Psoas muscle (tissue), 8 donors: Measurements from ENCODE around the gene LGALS1. TPM values are rescaled to one million over a fixed set of nuclear protein-coding genes. Genes with fewer than 3 reads are reported as not detected.

ENCODE experiments used
- ATAC-seq, 4 donors: fragments of 200-7000 bp; cut with Tn5 transposase; one replicate each; pipeline ENCODE4 v1.9.1; 2020; ENCODE audit warnings: moderate library complexity in 3 of 4, mild to moderate bottlenecking in 2 of 4
- DNase-seq, 2 donors: peaks; one replicate each; pipeline ENCODE4 v3.0.0-alpha.2; 2020
- H3K27ac ChIP-seq: fragments of 200-600 bp; one replicate; pipeline ENCODE4 v1.8.0; 2022
- H3K27me3 ChIP-seq, 3 donors: fragments of 200-600 bp in 1 of 3; one replicate each; pipeline versions ENCODE4 v1.6.1 to v1.8.0; 2013 to 2022; ENCODE audit warnings: low read length in 2 of 3, mild to moderate bottlenecking in 2 of 3, moderate library complexity in 1 of 3; ENCODE audit not compliant: insufficient read depth in 3 of 3
- H3K36me3 ChIP-seq, 2 donors: fragments of 200-600 bp in 1 of 2; one replicate each; pipeline versions ENCODE4 v1.6.1 to v1.8.0; 2013 to 2022; ENCODE audit warnings: low read depth in 1 of 2, mild to moderate bottlenecking in 1 of 2, moderate library complexity in 1 of 2; ENCODE audit not compliant: insufficient read depth in 1 of 2
- H3K4me1 ChIP-seq: fragments of 200-600 bp; one replicate; pipeline ENCODE4 v1.8.0; 2022
- H3K4me3 ChIP-seq: fragments of 200-600 bp; one replicate; pipeline ENCODE4 v1.8.0; 2022; ENCODE audit warnings: mild to moderate bottlenecking
- H3K9me3 ChIP-seq: fragments of 200-600 bp; one replicate; pipeline ENCODE4 v1.8.0; 2022
- WGBS, 3 donors: extraction: QIAGEN DNeasy Blood & Tissue Kit; methylation state at CpG; one replicate each; pipeline versions ENCODE4 v1.1.6 to v1.1.7; 2013; 5-methylcytosine and 5-hydroxymethylcytosine counted together
- intact Hi-C, 2 donors: fragments of 100-400 bp; cut with DNase I; formaldehyde crosslinking; loops; one replicate each; pipeline versions ENCODE4 v1.11.0 to v1.14.2; 2022
- polyA plus RNA-seq, 3 donors: library from polyadenylated mRNA; stranded (reverse); fragments of 200-250 nt; gene quantifications; one replicate each; pipeline ENCODE4 v1.2.3, GENCODE V29; 2013
- total RNA-seq, 4 donors: library from RNA; stranded (reverse); fragmentation: NEBNext Ultra II Directional in 2 of 4; extraction: Animal tissue kit (Norgen Biotek cat#: 25700) in 2 of 4; gene quantifications; one replicate each; pipeline versions ENCODE4 v1.2.1 to v1.2.4, GENCODE V29; 2021 to 2023
- TF ChIP-seq, protein P1 (sequence below): fragments of 200-600 bp; IDR thresholded peaks from one replicate; pipeline ENCODE4 v1.8.0; 2022; ENCODE audit warnings: antibody characterized with exemption
- donor health status: healthy with polysubstance abuse.
- donor health status: DM: no; HTN: no; CAD: no; lungs with moderate emphysema.
- donor health status: Bipolar disorder and iron deficiency.
- donor health status: healthy.
- donor health status: DM: yes; HTN: yes; CAD: no.
- donor health status: DM: no; HTN: no; CAD: no.
- donor health status: DM: no; HTN: no; CAD: no.
- donor health status: DM: yes; HTN: yes; CAD: no.

The LGALS1 gene
- total and polyA plus RNA-seq, 7 donors = 434 to 1,817 (median 976) TPM

DNA sequence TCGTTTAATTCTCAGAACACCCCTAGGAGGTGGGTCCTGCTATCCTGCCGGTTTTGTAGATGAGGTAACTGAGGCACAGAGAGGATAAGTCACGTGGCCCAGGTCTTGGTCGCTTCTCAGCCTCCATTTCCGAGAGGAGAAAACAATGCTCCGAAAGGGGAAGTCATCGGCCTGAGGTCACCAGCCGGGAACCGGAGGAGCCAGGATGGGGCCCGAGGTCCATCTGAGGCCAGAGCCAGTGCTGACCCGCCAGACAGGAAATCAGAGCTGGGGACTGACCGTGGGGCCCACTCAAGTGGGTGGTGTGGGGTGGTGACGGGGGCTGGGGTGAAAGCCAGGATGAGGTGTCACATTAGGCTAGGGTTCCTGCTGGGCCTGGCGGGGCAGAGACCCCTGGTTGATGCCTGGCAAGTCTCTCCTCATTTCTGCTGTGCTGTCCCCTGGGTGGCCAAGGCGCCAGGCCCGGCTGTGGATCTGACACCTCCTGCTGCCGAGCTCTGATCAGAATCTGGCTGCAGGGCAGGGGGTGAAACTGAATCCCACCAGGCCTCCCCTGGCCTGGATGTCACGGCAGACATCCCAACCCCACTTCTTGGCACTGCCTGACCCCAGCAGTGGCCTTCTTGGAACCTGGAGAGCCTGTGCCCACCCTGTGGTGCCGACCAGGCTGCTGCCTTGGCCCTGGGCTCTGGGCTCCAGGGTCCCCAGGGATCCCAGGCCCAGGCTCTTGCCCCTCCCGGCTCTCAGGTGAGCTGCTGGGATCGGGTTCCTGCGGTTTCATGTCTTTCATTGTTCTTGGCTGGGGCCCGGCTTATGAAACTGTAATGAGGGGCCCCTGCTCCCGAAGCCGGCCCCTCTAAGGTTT is 33.4 kb downstream of the LGALS1 start:
- Histone ChIP-seq H3K27me3 (no peaks in the 10 kb centered on the region), H3K4me1 (no peaks in the 10 kb centered on the region), H3K36me3 (no peaks in the 10 kb centered on the region), H3K27ac (peak overlapping the region; percentile 36), H3K9me3 (no peaks in the 10 kb centered on the region), H3K4me3 (no peak overlapping the region)
- DNase-seq (no peak), ATAC-seq (peak in 2 of 4 donors; percentile 29 to 37)
- TF ChIP-seq, protein P1, sequence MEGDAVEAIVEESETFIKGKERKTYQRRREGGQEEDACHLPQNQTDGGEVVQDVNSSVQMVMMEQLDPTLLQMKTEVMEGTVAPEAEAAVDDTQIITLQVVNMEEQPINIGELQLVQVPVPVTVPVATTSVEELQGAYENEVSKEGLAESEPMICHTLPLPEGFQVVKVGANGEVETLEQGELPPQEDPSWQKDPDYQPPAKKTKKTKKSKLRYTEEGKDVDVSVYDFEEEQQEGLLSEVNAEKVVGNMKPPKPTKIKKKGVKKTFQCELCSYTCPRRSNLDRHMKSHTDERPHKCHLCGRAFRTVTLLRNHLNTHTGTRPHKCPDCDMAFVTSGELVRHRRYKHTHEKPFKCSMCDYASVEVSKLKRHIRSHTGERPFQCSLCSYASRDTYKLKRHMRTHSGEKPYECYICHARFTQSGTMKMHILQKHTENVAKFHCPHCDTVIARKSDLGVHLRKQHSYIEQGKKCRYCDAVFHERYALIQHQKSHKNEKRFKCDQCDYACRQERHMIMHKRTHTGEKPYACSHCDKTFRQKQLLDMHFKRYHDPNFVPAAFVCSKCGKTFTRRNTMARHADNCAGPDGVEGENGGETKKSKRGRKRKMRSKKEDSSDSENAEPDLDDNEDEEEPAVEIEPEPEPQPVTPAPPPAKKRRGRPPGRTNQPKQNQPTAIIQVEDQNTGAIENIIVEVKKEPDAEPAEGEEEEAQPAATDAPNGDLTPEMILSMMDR = no peak
- 69 to 82% (median 75%) methylated on average over 22 to 25 of the region's 25 CpGs for WGBS, 3 donors
- intact Hi-C loops = no loop called here

DNA sequence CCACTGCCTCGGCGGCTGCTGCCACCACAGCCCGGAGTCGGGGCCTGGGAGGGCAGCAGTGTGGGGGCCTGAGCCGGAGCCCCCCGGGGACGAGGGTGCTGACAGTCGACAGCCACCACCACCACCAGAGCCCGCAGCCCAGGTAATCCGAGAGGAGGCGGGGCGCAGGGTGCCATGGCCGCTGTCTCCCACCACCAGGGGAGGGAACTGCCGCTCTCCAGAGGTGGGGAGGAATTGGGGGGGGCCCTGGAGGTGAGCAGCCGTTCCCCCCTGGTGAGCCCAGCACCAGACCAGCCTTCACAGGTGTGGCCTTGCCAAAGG is 34.0 kb downstream of the LGALS1 start:
- TF ChIP-seq, protein P1 = no peak
- H3K4me1 ChIP-seq = no peaks in the 10 kb centered on the region
- no peak overlapping the region for H3K4me3 ChIP-seq
- no peaks in the 10 kb centered on the region for H3K9me3 ChIP-seq
- WGBS, 3 donors = 89 to 94% (median 94%) methylated on average over 14 to 15 of the region's 15 CpGs
- no peaks in the 10 kb centered on the region for H3K27me3 ChIP-seq
- intact Hi-C loops = no loop called here
- no peak overlapping the region for H3K27ac ChIP-seq
- H3K36me3 ChIP-seq = no peaks in the 10 kb centered on the region
- DNase-seq (no peak), ATAC-seq (no peak)

DNA sequence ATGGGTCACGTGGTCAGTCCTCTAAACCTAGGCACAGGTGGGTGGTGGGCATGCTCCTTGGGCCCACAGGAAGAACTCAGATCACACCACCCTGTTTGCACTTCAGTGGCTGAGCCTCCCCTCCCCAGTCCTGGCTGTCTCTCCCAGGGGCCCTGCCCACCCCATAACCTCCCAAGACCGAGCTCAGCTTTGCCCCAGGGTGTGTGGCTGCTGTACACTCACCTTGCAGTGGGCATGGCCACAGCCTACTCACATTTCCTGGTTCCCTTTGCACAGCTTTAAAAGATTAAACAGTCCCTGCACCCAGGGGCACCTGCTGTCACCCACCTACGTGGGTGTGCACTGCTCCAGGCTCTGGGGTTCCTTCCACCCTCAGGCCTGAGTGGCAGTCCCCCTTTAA is 35.2 kb downstream of the LGALS1 start:
- no peaks in the 10 kb centered on the region for H3K9me3 ChIP-seq
- H3K4me3 ChIP-seq = no peak overlapping the region
- no peaks in the 10 kb centered on the region for H3K4me1 ChIP-seq
- TF ChIP-seq, protein P1 = no peak
- 88 to 96% (median 89%) methylated on average over 3 of the region's 3 CpGs for WGBS, 3 donors
- ATAC-seq (no peak), DNase-seq (no peak)
- H3K27me3 ChIP-seq = no peaks in the 10 kb centered on the region
- H3K36me3 ChIP-seq = no peaks in the 10 kb centered on the region
- H3K27ac ChIP-seq = no peak overlapping the region
- intact Hi-C loops = no loop called here

DNA sequence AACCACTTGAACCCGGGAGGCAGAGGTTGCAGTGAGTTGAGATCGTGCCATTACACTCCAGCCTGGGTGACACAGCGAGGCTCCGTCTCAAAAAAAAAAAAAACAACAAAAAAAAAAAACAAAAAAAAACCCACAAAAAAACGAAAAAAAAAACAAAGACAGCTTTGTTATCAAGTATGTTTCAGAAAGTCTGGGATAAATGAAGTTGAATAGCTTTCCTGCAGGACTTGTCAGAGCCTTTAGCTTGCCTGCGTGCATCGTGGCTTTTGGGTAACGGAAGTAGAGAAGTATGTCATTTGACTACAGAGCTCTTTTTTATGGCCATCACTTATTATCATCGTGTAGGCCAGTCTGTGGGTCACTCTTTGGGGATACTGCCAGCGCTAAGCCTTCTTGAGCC is 36.1 kb downstream of the LGALS1 start:
- 81 to 84% (median 82%) methylated on average over 10 of the region's 10 CpGs for WGBS, 3 donors
- intact Hi-C loops = no loop called here
- TF ChIP-seq, protein P1 = no peak
- Histone ChIP-seq H3K36me3 (no peaks in the 10 kb centered on the region), H3K9me3 (no peaks in the 10 kb centered on the region), H3K27ac (no peak overlapping the region), H3K4me3 (no peak overlapping the region), H3K27me3 (no peaks in the 10 kb centered on the region), H3K4me1 (no peaks in the 10 kb centered on the region)
- DNase-seq = no peak
- ATAC-seq = no peak

DNA sequence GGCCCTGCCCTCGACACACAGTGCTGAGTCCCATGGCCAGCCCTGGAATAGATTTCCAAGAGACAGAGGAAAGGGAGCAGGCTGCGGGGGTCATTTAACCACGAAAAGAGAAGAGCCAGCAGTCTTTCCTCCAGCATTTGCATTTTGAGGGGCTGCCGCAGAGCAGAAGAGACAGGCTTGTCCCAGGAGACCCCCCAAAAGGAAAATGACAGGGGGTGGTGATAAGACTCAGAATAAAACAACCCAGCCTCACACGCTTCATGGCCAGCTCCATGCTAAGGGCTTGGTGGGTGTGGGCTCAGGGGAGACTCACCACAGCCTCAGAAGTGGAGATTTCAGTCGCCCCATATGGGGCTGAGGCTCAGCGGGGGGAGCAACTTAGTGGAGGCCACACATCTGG is 38.3 kb downstream of the LGALS1 start:
- Histone ChIP-seq H3K9me3 (no peaks in the 10 kb centered on the region), H3K4me1 (no peaks in the 10 kb centered on the region), H3K27ac (no peak overlapping the region), H3K36me3 (no peaks in the 10 kb centered on the region), H3K4me3 (no peak overlapping the region), H3K27me3 (no peaks in the 10 kb centered on the region)
- TF ChIP-seq, protein P1 = no peak
- intact Hi-C loops = no loop called here
- no peak for ATAC-seq
- WGBS, 3 donors = 92 to 96% (median 95%) methylated on average over 7 of the region's 7 CpGs
- no peak for DNase-seq
